Measurements from ENCODE around the gene ZNF837.

Gene ZNF837

DNA sequence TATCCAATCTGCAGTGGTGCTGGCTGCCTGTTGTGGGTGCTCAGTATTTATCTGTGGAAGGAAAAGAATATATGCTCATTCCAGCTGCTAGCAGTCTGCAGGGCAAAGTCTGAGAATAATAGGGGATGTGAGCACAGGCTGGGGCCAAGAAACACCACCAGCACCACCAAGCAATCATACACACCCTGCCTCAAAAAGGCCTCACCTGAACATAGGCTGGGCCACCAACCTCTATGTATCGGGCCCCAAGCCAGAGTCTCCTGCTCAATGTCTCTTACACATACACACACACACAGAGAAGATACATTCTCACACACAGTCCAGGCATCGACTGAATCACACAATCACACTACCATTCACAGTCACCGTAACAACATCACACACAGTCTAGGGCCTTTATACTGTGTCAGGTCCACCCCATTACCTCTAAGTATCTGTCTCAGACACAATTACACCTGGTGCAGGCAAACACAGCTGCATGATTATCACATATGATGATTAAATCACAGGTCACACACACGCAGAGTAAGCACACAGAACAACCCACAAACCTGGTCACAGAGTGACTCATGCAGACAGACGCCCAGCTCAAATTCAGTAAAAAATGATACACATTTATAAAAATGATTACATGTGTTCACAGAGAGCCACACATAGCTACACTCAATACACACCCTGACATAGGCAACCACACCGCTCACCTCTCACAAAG is 55.4 kb downstream of the ZNF837 start:
- DNase-seq (ENCODE audit: low read depth in 3 of 3, low spot score in 1 of 3): no peak

GRCh38 chr19:58319241-58319640 is 61.6 kb downstream of the ZNF837 start:
- DNase-seq (ENCODE audit: low read depth in 3 of 3, low spot score in 1 of 3): no peak

- no peak for DNase-seq (ENCODE audit: low read depth in 3 of 3, low spot score in 1 of 3)
Observed at GRCh38 chr19:58318297-58318696, 62.5 kb downstream of the ZNF837 start.

Measured in stimulated activated CD4-positive, alpha-beta T cell treated with anti-CD3 and anti-CD28 coated beads, TNF-alpha, amount 100 ng/mL, for 1 hour (primary cell).